Lower leg skin (tissue), 4 donors: Measurements from ENCODE around the gene SLC9A7. TPM values are rescaled to one million over a fixed set of nuclear protein-coding genes. Genes with fewer than 3 reads are reported as not detected.

Source experiments
- DNase-seq, 2 donors: peaks; one replicate each; pipeline ENCODE4 v3.0.0-alpha.2; 2019; ENCODE audit warnings: low spot score in 2 of 2
- H3K4me3 ChIP-seq: fragments of 200-600 bp; sonication (generic); 2 replicates; pipeline ENCODE4 v1.5.1; 2017; ENCODE audit warnings: mild to moderate bottlenecking, low read depth; ENCODE audit not compliant: poor library complexity, severe bottlenecking
- POLR2A ChIP-seq, 2 donors: fragments of 450-650 bp; IDR thresholded peaks; one replicate each; pipeline ENCODE4 v1.6.1; 2016 to 2017; ENCODE audit warnings: antibody characterized with exemption in 2 of 2, mild to moderate bottlenecking in 1 of 2, moderate library complexity in 1 of 2
- WGBS, 2 donors: methylation state at CpG; one replicate each; pipeline ENCODE4 v1.1.5; 2018; 5-methylcytosine and 5-hydroxymethylcytosine counted together
- intact Hi-C: fragments of 100-400 bp; cut with DNase I; formaldehyde crosslinking; loops from one replicate; pipeline ENCODE4 v1.15.0; 2023; ENCODE audit warnings: low total_unique reads
- total RNA-seq, 4 donors: library from RNA; depleted of rRNA; stranded (reverse); fragments of >200 nt; gene quantifications; one replicate each; pipeline ENCODE4 v1.1.0, GENCODE V29; 2016
- TF ChIP-seq, protein P1 (sequence below), 3 donors: fragments of 450-650 bp; IDR thresholded peaks; one replicate each; pipeline ENCODE4 v1.5.1; 2016; ENCODE audit warnings: antibody characterized with exemption in 3 of 3, mild to moderate bottlenecking in 3 of 3, moderate library complexity in 2 of 3

The SLC9A7 gene
- total RNA-seq, 4 donors from 2014 or later = 3.6 to 10.0 (median 6.8) TPM

DNA sequence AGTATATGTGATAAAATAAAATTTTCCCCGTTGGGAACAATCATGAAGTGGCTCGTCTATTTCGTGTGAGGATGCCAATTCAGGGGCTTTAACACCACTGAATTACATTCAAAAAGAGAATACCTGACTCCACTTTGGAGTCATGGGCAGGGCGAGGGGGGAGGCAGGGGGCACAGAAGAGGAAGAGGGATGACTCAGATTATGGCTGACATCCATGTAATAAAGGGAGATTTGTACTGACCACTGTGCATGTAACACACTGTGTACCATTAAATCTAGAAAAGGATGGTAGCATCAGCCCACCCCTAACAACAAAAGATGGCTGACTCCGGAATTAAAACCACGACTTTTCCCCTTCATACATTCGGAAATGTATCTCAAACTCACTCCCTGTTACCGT lies 1.3 kb downstream of the SLC9A7 start:
- no peak overlapping the region for H3K4me3 ChIP-seq
- WGBS, 2 donors = 68 to 79% methylated on average over 8 of the region's 8 CpGs
- no peak for TF ChIP-seq POLR2A (IDR thresholded peaks at IDR 0.05)
- TF ChIP-seq, protein P1, sequence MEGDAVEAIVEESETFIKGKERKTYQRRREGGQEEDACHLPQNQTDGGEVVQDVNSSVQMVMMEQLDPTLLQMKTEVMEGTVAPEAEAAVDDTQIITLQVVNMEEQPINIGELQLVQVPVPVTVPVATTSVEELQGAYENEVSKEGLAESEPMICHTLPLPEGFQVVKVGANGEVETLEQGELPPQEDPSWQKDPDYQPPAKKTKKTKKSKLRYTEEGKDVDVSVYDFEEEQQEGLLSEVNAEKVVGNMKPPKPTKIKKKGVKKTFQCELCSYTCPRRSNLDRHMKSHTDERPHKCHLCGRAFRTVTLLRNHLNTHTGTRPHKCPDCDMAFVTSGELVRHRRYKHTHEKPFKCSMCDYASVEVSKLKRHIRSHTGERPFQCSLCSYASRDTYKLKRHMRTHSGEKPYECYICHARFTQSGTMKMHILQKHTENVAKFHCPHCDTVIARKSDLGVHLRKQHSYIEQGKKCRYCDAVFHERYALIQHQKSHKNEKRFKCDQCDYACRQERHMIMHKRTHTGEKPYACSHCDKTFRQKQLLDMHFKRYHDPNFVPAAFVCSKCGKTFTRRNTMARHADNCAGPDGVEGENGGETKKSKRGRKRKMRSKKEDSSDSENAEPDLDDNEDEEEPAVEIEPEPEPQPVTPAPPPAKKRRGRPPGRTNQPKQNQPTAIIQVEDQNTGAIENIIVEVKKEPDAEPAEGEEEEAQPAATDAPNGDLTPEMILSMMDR (IDR thresholded peaks at IDR 0.05) = no peak
- DNase-seq = no peak
- intact Hi-C loops = no loop called here

DNA sequence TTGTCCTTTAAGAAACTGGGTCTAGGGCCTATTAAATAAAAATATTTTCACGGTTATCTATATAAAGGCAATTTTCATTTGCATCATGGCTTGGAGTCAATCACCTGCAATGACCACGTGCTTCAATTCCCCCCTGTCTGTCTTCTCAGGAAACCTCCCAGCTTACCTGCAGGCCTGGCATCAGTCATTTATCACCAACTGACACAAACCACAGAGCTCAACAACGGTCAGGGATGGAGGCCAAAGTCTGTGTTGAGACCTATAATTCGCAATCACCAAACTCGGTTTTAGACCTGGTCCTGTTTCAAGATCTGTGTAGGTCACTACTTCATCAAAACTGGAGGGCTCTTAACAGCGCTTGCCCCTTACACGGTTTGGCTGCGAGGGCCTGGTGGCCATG lies 1.9 kb downstream of the SLC9A7 start:
- no peak overlapping the region for H3K4me3 ChIP-seq
- WGBS, 2 donors = 72% methylated on average over 5 to 8 of the region's 8 CpGs
- intact Hi-C loops = no loop called here
- no peak for DNase-seq
- no peak for TF ChIP-seq POLR2A (IDR thresholded peaks at IDR 0.05)
- TF ChIP-seq, protein P1 (IDR thresholded peaks at IDR 0.05) = no peak

DNA sequence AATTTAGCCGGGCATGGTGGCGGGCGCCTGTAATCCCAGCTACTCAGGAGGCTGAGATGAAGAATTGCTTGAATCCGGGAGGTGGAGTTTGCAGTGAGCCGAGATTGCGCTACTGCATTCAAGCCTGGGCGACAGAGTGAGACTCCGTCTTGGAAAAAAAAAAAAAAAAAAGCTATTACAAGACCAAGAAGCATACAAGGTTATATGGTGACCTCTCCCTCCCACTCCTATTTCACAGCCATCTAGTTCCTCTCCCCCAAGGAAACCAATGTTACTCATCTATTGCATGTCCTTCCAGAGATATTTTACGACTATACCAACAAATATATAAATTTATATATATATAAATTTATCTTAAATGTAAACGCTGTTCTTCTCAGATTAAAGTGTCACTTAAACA lies 3.2 kb downstream of the SLC9A7 start:
- intact Hi-C loops = no loop called here
- no peak for DNase-seq
- 84 to 92% methylated on average over 10 of the region's 10 CpGs for WGBS, 2 donors
- no peak for TF ChIP-seq POLR2A (IDR thresholded peaks at IDR 0.05)
- TF ChIP-seq, protein P1 (IDR thresholded peaks at IDR 0.05) = no peak
- H3K4me3 ChIP-seq = no peak overlapping the region

DNA sequence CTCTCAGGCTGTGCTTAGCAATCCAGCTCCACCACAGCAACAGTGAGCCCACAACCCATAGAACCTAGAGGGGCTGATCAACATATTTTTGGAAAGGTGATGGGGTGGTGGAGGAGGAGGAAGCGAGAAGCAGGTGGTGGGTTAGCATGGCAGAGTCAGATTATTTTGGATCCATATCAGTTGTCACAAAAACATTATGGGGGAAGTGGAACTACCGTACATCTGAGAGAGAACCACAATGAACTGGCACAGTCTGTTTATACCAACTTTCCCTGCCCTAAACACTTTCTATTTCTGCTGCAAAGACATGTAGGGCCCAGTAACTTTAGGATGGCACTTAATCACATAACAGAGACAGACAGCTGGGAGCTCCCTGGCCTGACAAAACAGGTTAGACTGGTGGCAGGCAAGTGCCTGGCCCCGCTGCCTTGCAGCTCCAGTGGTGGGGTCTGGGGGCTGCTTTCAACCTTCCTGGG lies 4.3 kb downstream of the SLC9A7 start:
- no peak for DNase-seq
- intact Hi-C loops = no loop called here
- no peak overlapping the region for H3K4me3 ChIP-seq
- 42 to 50% methylated on average over 2 to 3 of the region's 3 CpGs for WGBS, 2 donors
- TF ChIP-seq POLR2A (IDR thresholded peaks at IDR 0.05) = no peak
- TF ChIP-seq, protein P1 (IDR thresholded peaks at IDR 0.05) = no peak

DNA sequence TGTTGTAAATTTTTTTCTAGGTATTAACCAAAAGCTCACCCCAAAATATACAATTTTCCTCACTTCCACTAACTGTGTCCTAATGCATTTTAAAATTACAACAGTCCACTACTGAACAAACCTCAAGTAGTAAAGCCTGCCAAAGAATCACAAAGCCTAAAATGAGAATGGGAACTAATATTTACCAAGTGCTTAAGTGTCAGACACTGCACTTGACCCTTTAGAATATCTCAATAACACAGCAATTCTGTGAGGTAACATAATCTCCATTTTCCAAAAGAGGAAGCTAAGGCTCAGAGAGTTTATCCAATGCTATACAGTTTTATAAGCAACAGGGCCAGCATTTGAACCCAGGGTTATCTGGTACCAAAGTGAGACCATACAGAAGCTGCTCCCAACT lies 4.9 kb downstream of the SLC9A7 start:
- no peak overlapping the region for H3K4me3 ChIP-seq
- no peak for DNase-seq
- intact Hi-C loops = no loop called here
- TF ChIP-seq, protein P1 (IDR thresholded peaks at IDR 0.05) = no peak
- TF ChIP-seq POLR2A (IDR thresholded peaks at IDR 0.05) = no peak

DNA sequence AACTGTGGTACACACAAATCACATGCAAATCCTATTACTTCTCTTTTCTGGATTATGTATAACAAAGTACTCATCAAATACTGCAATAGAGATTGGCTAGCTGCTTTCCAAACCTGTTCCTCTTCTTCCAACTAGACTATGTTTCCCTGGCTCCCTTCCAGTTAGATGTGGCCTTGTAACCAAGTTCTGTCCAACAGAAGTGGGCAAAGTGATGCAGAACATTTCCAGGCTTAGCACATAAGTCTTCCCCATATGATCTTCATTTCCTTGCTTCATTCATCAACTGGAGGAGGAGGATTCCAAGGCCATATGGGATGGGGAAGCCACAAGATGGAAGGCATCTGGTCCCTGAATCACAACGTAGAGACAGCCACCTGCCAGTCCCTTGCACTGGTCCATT lies 8.0 kb downstream of the SLC9A7 start:
- no peak for DNase-seq
- no peak for TF ChIP-seq POLR2A (IDR thresholded peaks at IDR 0.05)
- TF ChIP-seq, protein P1 (IDR thresholded peaks at IDR 0.05) = no peak
- H3K4me3 ChIP-seq = no peak overlapping the region
- WGBS, 2 donors = 40 to 70% methylated on average over 1 of the region's 1 CpG
- intact Hi-C loops = no loop called here
